GM12878 (cell line): ENCODE data around the gene DBR1. TPM values are rescaled to one million over a fixed set of nuclear protein-coding genes. Genes with fewer than 3 reads are reported as not detected.

ENCODE experiments used
- ATAC-seq: fragments of 200-7000 bp; cut with Tn5 transposase; 3 replicates; pipeline ENCODE4 v1.9.1; 2020; ENCODE audit warnings: mild to moderate bottlenecking, moderate library complexity
- BruUV-seq: library from RNA; stranded (reverse); fragments of 400-500 nt; replicated peaks from 2 replicates; lab custom pipeline; 2021; lab: Mats Ljungman, UMichigan
- CTCF ChIA-PET: fragments of 300-600 bp; sonication (Branson Sonifier 250); formaldehyde crosslinking; extraction: SDS; loops from one replicate; lab custom pipeline; 2021; ENCODE audit warnings: inconsistent platforms; lab: Yijun Ruan, JAX
- POLR2A ChIA-PET: fragments of 350-600 bp; formaldehyde crosslinking; extraction: SDS; loops from one replicate; lab custom pipeline; 2021; ENCODE audit warnings: inconsistent platforms; lab: Charles Lee
- RAD21 ChIA-PET: fragments of 300-600 bp; sonication (Branson Sonifier 250); formaldehyde crosslinking; loops from one replicate; lab custom pipeline; 2023; ENCODE audit warnings: antibody characterized with exemption; ENCODE audit not compliant: unreplicated experiment; lab: Charles Lee
- SMC1A ChIA-PET: fragments of 300-600 bp; sonication (Branson Sonifier 250); formaldehyde crosslinking; loops from one replicate; lab custom pipeline; 2023; ENCODE audit not compliant: unreplicated experiment, uncharacterized antibody; lab: Charles Lee
- DNase-seq: peaks from one replicate; pipeline ENCODE4 v3.0.0-alpha.2; 2011; ENCODE audit warnings: low read depth, low spot score
- FAIRE-seq: peaks from 3 replicates; lab custom pipeline; 2011; peaks lifted over from hg19 to GRCh38; lab: Jason Lieb, UNC
- H2AFZ ChIP-seq: 2 replicates; pipeline ENCODE4 v1.6.0; 2011; ENCODE audit warnings: low read depth, low read length, control low read depth; ENCODE audit not compliant: control insufficient read depth
- H3K27ac ChIP-seq: 2 replicates; pipeline ENCODE4 v1.5.1; 2011; ENCODE audit warnings: control low read depth; ENCODE audit not compliant: control insufficient read depth, insufficient read depth
- H3K27me3 ChIP-seq, 2 experiments: replicated peaks in 1 of 2; 2 replicates each; pipeline versions ENCODE4 v1.6.0 to v1.6.1; 2011; ENCODE audit warnings: low read length in 1 of 2; ENCODE audit not compliant: control insufficient read depth in 2 of 2, insufficient read depth in 2 of 2
- H3K36me3 ChIP-seq, 2 experiments: 2 replicates each; pipeline ENCODE4 v1.5.1; 2011; ENCODE audit warnings: low read length in 1 of 2; ENCODE audit not compliant: control insufficient read depth in 2 of 2, insufficient read depth in 2 of 2
- H3K4me1 ChIP-seq: 2 replicates; pipeline ENCODE4 v1.6.1; 2011; ENCODE audit warnings: mild to moderate bottlenecking, low read length, moderate library complexity, mixed read lengths; ENCODE audit not compliant: control insufficient read depth, insufficient read depth
- H3K4me2 ChIP-seq: 2 replicates; pipeline ENCODE4 v1.6.0; 2011; ENCODE audit warnings: control low read depth; ENCODE audit not compliant: control insufficient read depth, insufficient read depth
- H3K4me3 ChIP-seq: fragments of 200-600 bp; sonication (generic); 2 replicates; pipeline ENCODE4 v1.5.1; 2016
- H3K79me2 ChIP-seq: 2 replicates; pipeline ENCODE4 v1.6.0; 2011; ENCODE audit warnings: low read length; ENCODE audit not compliant: control insufficient read depth, insufficient read depth
- H3K9ac ChIP-seq: 2 replicates; pipeline ENCODE4 v1.8.0; 2011; ENCODE audit warnings: low read length, control low read depth, mixed read lengths; ENCODE audit not compliant: control insufficient read depth, insufficient read depth
- H3K9me3 ChIP-seq: replicated peaks from 3 replicates; pipeline ENCODE4 v1.5.1; 2011; ENCODE audit warnings: mild to moderate bottlenecking, low read length; ENCODE audit not compliant: control insufficient read depth, insufficient read depth
- H4K20me1 ChIP-seq: 2 replicates; pipeline ENCODE4 v1.6.0; 2011; ENCODE audit not compliant: control insufficient read depth, insufficient read depth
- CREB1 ChIP-seq: IDR thresholded peaks from 2 replicates; pipeline ENCODE4 v1.6.1; 2012; ENCODE audit warnings: low read depth, mild to moderate bottlenecking, inconsistent platforms
- YBX1 ChIP-seq: fragments of 450-650 bp; IDR thresholded peaks from 2 replicates; pipeline ENCODE4 v1.6.1; 2016; ENCODE audit warnings: antibody characterized with exemption
- WGBS: methylation state at CpG from one replicate; pipeline ENCODE4 v1.1.6; 2016; ENCODE audit warnings: low lambda C conversion rate; ENCODE audit not compliant: insufficient replicate concordance, insufficient coverage; ENCODE audit errors: missing lambda C conversion rate; 5-methylcytosine and 5-hydroxymethylcytosine counted together
- in situ Hi-C: fragments of 300-500 bp; cut with MboI; formaldehyde crosslinking; loops from 9 replicates; pipeline ENCODE4 v1.14.3; 2018; ENCODE audit warnings: mixed read lengths
- intact Hi-C: fragments of 100-400 bp; cut with micrococcal nuclease; formaldehyde crosslinking; loops from one replicate; pipeline ENCODE4 v1.14.2; 2022; ENCODE audit not compliant: unreplicated experiment
- polyA plus RNA-seq, 11 experiments: library from polyadenylated mRNA; depleted of rRNA in 4 of 11; unstranded in 6 of 11; stranded (reverse) in 5 of 11; fragments of >200 nt; fragmentation: Nextera tagmentation in 4 of 11; fragmentation: Illumina TruSeq in 1 of 11; extraction: Ambion mirVana in 4 of 11; extraction: Trizol in 1 of 11; gene quantifications; 1 replicate in 1 of 11; 2 replicates in 10 of 11; pipeline versions ENCODE4 v1.2.1 to v1.2.3, GENCODE V29; 2011 to 2016; ENCODE audit warnings: inconsistent platforms in 2 of 11, missing spikeins in 2 of 11, low read depth in 1 of 11
- total RNA-seq, 4 experiments: library from RNA; depleted of rRNA in 3 of 4; stranded (reverse); fragments of >200 nt in 3 of 4; fragmentation: Illumina TruSeq in 1 of 4; extraction: Trizol in 1 of 4; gene quantifications; 2 replicates each; pipeline versions ENCODE4 v1.2.1 to v1.2.3, GENCODE V29; 2013 to 2021
- TF ChIP-seq, protein P1 (sequence below): fragments of 450-650 bp; formaldehyde crosslinking; IDR thresholded peaks from 2 replicates; pipeline ENCODE4 v1.4.0; 2020; ENCODE audit warnings: mild to moderate bottlenecking, moderate library complexity

The DBR1 gene
- total and polyA plus RNA-seq, 10 of the 15 experiments (the other 5 are each of a cell fraction or from before 2014, with no cell fraction given): 4.1 to 17.3 (median 15.8) TPM

DNA sequence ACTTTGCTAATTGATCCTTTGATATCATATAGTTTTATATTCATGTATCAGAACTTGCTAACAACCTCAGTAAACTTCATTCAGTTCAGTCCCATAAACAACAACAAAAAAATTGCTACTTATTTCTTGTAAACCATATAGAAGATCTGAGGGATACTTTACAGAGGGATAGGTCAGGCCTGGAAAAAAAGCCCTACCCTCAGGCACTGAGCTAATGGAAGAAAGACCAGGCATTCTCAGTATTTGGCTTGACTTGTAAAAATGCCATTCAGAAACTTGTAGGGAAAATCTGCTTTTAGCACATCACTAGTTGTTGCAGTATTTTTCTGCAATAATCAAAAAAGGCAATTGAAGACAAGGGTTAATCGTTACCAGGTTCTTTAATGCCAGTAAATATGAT lies 45.5 kb upstream of the DBR1 start (continued):
- TF ChIP-seq, protein P1, sequence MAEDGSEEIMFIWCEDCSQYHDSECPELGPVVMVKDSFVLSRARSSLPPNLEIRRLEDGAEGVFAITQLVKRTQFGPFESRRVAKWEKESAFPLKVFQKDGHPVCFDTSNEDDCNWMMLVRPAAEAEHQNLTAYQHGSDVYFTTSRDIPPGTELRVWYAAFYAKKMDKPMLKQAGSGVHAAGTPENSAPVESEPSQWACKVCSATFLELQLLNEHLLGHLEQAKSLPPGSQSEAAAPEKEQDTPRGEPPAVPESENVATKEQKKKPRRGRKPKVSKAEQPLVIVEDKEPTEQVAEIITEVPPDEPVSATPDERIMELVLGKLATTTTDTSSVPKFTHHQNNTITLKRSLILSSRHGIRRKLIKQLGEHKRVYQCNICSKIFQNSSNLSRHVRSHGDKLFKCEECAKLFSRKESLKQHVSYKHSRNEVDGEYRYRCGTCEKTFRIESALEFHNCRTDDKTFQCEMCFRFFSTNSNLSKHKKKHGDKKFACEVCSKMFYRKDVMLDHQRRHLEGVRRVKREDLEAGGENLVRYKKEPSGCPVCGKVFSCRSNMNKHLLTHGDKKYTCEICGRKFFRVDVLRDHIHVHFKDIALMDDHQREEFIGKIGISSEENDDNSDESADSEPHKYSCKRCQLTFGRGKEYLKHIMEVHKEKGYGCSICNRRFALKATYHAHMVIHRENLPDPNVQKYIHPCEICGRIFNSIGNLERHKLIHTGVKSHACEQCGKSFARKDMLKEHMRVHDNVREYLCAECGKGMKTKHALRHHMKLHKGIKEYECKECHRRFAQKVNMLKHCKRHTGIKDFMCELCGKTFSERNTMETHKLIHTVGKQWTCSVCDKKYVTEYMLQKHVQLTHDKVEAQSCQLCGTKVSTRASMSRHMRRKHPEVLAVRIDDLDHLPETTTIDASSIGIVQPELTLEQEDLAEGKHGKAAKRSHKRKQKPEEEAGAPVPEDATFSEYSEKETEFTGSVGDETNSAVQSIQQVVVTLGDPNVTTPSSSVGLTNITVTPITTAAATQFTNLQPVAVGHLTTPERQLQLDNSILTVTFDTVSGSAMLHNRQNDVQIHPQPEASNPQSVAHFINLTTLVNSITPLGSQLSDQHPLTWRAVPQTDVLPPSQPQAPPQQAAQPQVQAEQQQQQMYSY: no peak
- TF ChIP-seq, all 136 proteins: peak for 0

DNA sequence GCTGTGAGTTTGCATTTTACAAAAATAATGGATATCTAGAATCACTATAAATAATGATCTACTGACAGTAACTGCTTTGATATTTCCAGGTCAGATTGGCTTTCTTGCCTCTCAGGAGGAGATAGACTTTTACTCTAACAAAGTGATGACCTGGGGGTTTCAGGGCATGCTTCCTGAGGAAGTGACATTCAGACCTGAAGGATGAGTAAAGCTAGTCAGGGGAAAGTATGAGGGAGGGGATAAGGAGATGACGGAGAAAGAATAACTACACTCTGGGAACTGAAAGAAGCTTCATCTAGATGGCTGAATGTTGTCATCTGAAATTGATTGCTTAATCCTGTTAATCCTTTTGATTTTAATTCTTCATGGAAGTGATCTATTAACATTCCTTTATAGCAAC lies 44.5 kb upstream of the DBR1 start:
- Histone ChIP-seq H3K27me3 (no peaks in the 10 kb centered on the region), H3K79me2 (peaks cover 1% of the 10 kb centered on the region; the same call in 1 of the 2 replicates), H4K20me1 (no peaks in the 10 kb centered on the region), H3K4me3 (no peak overlapping the region), H3K4me1 (no peaks in the 10 kb centered on the region), H3K27ac (no peak overlapping the region), H2AFZ (no peak overlapping the region), H3K9me3 (no peaks in the 10 kb centered on the region), H3K9ac (no peak overlapping the region), H3K36me3 (peaks cover 4 to 6% of the 10 kb centered on the region in 2 experiments; a peak in 3 of 4 replicates), H3K4me2 (no peak overlapping the region)
- in situ Hi-C loops (no loop called here), intact Hi-C loops (no loop called here)
- TF ChIP-seq CREB1 (peak; percentile 12; the same call in 1 of the 2 replicates), YBX1 (no peak)
- ATAC-seq: no peak
- peak; percentile 52 for FAIRE-seq
- ChIA-PET CTCF (interaction anchor here (0.8 kb wide), 1 partner anchor 26 kb away, joined by 3 read pairs; no protein-coding TSS in a partner anchor), RAD21 (interaction anchor here (1.1 kb wide), 1 partner anchor 167 kb away, joined by 3 read pairs; no protein-coding TSS in a partner anchor), POLR2A (no interaction called here), SMC1A (interaction anchor here (0.9 to 1.2 kb wide), 2 partner anchors 12 to 17 kb away, joined by 3 to 5 read pairs; no protein-coding TSS in a partner anchor)
- DNase-seq: no peak
- no TSS peak for BruUV-seq
- 50% methylated on average over 1 of the region's 1 CpG for WGBS
